Embryonic facial prominence (tissue), 1 donor: ENCODE data around the gene KCNQ4.

ENCODE experiments used
- DNase-seq: peaks from one replicate; pipeline ENCODE4 v3.0.0-alpha.2; 2016; ENCODE audit errors: extremely low spot score

KCNQ4 gene

DNA sequence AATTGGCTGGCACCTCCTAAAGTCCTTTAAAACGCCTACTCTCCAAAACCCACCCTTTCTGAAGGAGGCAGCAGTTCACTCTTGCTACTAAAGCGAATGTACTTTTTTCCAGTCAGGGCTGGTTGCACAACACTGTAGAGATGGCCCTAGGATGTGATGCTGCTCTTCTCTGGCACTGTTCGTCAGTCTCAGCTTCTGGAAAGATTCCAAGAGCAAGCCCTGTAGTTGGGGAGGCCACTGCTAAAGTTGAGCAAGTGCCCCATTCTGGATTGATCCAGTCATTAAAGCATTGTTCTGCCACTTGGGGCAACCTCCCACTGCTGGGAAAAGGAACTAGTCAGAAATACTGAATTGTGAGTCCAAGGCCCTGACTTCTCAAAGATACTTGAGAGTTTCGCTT lies 28.5 kb upstream of the KCNQ4 start:
- DNase-seq, result no peak

DNA sequence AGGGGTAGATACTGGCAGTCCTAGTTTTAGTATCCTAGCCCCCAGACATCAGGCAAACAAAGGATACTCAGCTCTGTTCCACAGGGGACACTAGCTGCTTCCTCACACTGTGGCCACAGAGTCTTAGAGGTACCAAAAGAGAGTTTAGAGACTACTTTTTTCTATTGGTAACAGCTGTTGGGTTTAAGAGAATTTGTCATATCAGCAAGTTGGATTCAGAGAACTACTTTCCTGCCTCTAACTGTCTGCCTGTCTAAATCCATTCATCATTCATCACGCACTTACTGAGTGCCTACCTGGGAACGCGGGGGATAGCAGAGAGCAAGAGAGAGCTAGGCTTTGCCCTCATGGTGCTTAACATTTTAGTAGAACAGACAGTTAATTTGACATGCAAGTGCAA lies 27.1 kb upstream of the KCNQ4 start:
- no peak for DNase-seq

DNA sequence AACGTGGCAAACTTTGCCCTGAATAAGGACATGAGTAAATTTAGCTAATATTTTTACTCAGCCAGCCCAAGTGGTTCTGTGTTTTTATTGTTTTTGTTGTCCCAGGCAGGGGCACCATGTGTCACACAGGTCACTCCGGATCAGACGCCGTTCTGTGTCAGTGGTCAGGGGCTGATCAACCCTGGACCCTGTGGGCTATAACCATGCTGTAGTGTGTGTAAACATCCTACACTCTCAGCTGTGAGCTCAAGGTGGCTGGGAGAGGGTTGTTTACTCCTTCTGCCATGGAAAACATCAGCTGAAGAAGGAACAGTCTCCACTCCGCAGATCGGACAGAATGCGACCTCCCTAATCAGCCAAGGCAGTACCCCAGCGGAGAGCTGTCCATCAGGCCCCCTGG lies 26.5 kb upstream of the KCNQ4 start:
- DNase-seq, result no peak

DNA sequence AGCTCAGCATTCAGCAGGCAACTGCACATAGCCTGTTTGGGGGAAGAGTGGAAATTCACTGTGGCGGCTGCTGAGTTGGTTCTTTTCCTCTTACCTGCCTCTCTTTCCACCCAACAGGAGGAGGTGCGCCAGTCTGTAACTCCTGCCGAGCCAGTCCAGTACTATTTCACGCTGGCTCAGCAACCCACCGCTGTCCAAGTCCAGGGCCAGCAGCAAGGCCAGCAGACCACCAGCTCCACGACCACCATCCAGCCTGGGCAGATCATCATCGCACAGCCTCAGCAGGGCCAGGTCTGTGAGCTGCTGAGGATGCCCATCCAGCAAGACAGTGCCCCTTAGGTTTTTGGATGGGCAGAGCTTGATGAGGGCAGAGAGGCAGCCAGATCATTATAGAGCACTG lies 25.6 kb upstream of the KCNQ4 start:
- no peak for DNase-seq

DNA sequence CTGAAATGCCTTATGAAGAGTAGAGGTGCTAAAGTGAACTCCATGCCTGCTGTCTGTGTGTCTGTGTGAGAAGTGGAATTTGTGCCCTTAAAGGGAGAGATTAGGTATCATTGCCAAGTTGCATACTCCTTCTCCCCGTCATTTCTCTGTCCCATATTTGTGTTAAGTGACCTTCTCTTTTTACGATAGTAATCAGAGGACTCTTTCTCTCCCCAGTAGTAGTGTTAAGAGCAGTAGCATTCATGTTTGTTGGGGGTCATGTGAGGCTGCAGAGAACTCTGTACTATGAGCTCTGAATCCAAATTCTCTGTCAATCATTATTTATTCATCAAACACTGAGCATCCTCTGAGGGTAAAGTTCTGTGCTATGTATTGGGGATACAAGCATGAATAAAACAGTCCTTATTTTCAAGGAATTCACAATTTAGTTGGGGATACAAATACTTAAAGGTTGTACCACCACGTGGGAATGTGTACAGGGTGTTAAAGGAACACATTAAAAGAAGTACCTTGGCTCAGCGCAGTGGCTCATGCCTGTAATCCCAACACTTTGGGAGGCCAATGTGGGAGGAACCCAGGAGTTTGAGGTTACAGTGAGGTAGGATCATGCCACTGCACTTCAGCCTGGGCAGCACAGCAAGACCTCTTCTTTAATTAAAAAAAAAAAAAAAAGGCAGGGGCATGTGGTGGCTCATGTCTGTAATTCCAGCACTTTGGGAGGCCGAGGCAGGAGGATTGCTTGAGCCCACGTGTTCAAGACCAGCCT lies 24.8 kb upstream of the KCNQ4 start:
- DNase-seq, result no peak

DNA sequence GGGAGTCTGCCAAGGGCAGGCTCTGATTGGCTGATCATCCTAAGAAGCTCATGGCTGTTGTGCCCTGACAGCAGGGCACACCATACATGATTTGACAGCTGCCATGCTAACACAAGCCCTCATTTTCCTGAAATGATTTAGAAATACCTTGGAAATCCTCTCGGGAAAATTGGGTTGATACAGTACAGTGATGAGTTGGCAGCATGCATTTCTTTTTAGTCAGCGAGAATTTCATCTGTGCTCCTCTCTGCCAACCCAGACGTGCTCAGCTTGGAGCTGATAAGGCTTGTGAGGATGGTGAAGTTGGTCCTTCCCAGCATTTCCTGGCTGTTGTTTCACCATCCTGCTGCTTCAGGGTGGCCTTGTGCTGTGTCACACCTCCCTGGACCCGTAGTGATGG lies 22.6 kb upstream of the KCNQ4 start:
- DNase-seq, result no peak

DNA sequence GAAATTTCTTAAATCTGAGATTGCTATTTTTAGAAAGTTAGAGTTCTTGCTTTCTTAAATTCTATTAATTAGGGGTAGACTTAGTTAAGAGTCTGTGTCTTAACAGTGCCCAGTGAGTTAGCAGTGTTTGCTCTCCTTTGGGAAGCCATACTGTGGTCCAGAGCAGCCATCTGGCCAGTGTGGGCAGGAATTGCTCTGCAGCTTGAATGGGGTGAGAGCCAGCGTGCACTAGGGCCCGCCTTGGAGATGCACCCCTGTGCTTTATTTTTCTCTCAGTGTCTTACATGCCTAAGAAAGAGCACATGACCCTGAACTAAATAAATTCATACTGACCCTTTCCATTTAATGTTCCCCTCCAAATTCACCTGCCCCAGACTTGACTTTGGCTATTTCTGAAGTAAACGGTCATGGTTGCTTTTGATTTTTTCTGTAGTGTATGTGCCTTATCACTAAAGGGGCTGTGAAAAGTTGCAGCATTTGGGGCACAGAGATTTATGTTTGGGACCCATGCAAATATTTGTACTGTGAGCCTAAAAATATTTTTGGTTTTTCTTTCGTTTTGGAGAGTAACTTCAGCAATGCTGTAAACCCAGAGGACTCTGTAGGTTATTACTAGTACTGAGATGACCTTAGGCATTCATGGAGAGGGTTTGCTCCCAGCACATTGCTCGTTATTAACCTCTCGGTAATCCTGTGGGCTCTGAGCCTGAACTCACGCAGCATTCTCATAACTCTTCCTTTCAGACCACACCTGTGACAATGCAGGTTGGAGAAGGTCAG lies 21.3 kb upstream of the KCNQ4 start:
- no peak for DNase-seq

DNA sequence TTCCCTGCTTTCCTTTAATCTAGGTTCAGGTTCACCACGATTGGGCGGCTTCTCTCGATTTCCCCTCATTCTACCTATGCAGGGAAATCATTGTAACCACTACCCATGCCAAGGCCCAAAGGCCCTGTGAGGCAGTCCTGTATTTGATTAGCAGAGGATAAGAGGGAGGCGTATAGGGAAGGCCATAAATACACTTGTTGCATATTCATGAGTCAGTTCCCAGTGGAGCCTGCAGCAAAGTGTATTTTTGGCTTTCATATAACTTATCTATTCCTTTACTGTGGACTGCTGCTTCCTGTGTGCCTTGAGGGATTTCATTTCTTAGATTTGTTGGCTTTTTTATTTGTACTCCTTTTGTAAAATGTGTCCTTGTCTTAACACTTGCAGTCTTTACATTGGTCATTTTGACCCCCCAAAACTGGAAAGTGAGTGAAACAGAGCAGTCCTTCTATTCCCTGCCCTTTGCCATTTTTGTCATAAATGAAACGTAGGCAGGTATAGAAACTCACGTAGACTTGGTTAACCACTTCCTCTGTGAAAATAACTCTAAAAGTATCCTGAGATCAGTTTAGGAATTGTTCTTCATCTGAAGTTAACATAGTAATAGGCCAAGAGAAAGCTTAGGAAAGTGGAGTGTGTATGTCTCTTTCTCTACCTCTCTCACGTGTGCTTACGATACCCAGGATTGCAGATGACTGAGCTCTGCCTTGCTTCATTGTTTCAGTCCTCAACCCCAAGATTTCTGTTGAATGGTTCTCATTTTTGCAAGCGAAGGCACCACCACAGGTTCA lies 19.6 kb upstream of the KCNQ4 start:
- DNase-seq, result no peak

DNA sequence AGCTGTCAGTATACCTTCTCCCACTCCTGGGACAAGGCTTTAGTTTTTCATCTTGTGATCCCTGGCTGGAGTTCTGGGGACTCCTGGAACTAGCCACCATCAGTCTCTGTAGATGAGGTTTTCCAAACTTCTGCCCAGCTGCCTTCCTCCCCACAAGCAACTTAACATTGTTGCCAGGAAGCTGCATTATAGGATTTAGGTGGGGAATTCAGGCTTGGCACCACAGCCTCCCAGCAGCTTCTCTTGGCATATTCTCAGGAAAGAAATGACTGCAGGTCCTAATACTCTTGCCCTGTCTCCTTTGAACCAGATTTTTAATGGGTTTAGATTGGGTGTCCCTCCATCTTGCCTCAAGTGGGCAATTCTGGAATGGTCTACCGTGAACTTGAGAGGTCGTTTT lies 18.6 kb upstream of the KCNQ4 start:
- no peak for DNase-seq

DNA sequence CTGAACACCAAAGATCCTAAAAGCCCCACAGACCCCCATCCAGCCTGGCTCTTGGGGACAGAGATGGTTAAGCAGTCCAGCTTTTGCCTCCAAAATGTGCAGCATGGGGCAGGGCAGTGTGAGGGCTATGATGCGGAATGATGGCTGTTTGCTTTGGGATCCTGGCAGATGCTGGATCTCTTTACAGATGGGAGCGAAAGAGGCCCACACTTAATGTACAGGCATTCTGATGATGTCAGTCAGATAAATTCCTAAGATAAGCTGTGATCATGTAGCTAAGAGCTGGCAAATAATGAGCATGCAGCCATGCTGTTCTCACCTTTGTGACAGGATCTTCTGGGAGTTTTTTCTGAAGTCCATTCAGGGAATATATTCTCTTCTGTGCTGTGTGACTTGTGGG lies 17.6 kb upstream of the KCNQ4 start:
- DNase-seq, result no peak

DNA sequence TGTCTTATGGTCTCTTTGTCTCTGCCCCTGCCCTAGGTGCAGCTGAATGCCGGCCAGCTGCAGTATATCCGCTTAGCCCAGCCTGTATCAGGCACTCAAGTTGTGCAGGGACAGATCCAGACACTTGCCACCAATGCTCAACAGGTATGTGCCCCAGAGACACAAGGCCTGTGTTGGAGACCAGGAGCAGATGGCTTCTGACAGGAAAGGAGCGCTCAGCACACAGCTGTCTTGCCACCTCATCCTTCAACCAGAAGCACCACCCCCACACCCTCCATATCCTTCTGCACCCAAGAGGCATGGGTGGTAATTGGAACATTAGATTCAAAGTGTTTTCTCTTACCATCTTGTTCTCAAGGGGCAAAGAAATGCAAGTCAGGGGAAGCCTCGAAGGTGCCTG lies 17.0 kb upstream of the KCNQ4 start:
- DNase-seq, result no peak

DNA sequence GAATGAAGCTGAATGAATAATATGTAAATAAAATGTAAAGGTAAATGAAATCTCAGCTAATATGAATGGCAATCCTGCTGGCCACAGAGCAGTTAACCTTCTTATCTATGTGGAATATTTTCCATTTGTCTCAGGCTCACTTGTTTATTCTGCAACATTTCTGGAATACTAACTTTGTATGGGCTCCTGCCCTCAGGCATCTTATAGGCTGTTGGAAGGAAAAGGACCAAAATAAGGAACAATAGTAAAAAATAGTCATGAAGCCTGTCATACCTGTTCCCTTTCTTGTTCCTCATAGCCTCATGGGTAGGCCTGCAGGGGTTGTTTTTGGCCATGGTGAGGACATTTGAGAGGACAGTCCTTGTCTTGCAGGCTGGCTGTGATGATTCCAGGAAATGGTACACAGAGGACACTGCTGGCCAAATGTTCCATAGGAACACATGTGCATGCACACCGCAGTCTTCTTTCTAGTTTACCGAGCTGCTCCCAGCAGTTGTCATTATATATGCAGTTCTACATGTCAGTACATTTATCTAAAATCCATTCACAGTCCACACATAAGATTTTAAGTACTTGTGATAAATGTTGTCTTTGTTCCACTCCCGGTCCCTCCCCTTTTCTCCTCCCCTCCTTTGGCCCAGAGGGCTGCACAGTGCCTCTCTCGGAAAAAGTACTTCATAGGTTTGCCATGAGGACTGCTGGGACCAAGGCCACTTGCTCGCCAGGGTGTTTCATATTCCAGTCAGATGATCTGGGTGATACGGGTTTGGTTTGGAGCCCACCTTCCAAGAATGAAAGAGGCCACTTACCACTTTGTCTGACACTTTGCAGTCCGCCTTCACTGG lies 15.2 kb upstream of the KCNQ4 start:
- no peak for DNase-seq

DNA sequence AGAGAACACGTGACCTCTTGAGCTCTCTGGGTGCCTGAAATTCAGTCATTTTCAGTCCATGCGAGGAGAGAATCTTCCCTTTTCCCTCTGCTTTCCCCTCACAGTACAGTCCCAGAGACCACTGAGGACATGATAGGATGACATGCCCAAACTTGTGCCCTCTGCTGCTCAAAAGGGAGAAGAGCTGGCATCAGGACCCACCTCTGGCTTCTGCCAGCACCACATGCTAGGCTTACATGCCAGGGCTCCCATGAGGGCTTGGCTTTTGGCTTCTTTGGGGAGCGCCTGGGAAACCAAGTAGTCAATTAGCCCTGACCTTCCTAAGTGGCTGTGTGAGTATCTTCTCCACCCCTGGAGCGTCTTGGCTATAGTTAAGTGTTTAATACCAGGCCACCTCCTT lies 13.8 kb upstream of the KCNQ4 start:
- no peak for DNase-seq

DNA sequence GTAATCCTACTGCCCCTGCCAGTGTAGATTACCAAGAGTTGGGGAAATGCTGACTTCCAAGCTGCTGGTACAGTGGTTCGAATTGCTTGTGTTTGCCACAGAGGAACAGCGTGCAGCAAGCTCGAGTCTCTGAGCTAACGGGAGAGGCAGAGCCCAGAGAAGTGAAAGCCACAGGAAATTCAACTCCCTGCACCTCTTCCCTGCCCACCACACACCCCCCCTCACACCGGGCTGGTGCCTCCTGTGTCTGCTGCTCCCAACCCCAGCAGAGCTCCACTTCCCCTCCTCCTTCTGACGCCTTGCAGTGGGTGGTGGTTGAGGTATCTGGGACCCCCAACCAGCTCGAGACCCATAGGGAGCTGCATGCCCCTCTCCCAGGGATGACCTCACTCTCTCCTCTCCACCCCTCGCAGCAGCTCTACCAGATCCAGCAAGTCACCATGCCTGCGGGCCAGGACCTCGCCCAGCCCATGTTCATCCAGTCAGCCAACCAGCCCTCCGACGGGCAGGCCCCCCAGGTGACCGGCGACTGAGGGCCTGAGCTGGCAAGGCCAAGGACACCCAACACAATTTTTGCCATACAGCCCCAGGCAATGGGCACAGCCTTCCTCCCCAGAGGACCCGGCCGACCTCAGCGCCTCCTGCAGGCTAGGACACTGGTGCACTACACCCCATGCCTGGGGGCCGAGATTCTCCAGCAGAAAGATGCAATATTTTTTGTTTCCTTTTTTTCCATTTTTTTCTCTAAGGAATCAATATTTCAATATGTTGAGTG lies 13.1 kb upstream of the KCNQ4 start:
- DNase-seq, result no peak

DNA sequence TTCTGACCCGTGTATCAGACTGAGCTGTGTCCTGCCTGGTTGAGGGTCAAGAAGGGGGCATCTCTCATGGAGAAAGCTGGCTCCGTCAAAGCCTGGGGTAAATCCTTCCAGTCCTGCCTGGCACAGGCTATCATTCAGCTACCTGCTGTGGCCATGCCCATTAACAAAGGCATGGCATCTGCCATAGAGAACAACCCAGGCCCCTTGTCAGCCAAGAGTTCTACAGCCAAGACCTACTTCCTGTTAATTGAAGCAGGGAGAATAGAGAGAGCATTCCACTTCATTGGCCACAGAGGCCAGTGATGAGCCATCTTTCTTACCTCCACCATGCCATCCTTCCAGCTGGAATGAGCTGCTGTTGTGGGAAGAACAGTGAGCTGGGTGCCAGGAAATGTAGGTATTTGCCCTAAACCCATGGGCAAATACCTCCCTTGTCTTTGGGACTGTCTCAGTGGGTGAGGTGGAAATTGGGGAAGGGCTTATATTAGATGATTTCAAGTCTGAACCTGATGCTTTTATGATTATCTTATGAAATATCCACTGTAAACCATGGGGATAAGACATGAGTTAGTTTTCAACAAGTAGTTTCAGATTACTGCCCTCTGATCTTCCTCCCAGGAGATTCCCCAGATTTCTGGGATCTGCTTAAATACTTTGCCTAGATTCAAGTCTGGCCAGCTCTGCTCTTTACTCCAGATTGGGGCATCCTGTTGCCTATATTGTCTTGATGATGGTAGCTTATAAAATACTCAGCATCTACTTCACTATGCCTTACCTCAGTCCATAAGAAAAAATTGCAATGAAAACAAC lies 11.2 kb upstream of the KCNQ4 start:
- no peak for DNase-seq

DNA sequence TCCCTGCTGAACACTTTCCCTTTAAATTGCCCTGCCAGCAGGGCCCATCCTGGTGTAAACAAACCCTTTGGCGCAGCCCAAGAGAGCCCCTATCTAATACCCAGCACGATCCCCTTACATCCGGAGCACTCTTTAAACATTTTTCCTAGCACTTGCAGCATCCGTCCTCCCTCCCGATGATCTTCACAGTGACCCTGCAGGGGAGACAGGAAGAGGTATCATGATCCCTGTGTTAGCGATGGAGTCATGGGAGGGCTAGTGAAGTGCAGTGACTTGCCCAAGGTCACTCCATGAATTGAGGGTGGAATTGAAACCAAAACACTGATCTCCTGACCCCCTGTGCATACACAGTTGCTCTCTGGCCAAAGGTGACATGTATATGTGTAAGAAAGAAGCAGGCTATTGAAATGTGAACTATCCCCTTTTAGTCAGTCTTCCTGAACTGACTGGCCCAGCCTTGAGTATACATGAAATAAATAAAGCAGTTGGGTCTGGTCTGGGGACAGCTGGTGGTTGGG lies 9.8 kb upstream of the KCNQ4 start:
- no peak for DNase-seq

DNA sequence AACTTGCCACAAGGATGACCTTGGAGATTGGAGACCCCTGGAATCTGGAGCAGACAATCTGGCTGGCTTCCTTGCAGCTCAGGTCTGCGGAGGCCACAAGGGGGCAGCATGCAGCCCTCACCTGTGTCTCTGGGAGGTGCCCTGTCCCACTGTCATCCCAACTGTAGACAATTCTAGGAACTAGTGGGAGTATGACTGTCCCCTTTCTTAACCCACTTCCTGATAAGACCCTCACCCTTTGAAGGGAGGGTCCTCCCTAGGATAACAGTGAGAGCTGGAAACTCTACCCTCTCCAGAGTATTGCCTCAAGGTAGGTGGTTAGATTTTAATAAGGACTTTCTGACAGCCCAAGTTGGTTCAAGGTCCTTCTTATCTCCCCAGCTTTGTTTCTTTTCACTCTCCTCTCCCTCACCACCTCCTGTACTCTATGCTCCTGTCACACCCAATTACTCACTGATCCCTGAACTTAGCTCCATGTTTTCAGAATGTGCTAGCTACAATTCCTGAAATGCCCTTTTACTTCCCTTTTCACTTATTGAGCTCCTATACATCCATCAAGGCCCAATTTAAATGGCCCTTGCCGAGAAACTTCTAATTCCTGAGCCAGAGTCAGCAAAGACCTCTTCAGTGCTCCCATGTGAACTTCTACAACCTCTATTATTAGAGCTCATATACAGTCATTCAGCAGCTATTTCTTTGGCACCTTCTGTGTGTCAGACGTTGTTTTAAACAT lies 9.2 kb upstream of the KCNQ4 start:
- DNase-seq, result no peak

DNA sequence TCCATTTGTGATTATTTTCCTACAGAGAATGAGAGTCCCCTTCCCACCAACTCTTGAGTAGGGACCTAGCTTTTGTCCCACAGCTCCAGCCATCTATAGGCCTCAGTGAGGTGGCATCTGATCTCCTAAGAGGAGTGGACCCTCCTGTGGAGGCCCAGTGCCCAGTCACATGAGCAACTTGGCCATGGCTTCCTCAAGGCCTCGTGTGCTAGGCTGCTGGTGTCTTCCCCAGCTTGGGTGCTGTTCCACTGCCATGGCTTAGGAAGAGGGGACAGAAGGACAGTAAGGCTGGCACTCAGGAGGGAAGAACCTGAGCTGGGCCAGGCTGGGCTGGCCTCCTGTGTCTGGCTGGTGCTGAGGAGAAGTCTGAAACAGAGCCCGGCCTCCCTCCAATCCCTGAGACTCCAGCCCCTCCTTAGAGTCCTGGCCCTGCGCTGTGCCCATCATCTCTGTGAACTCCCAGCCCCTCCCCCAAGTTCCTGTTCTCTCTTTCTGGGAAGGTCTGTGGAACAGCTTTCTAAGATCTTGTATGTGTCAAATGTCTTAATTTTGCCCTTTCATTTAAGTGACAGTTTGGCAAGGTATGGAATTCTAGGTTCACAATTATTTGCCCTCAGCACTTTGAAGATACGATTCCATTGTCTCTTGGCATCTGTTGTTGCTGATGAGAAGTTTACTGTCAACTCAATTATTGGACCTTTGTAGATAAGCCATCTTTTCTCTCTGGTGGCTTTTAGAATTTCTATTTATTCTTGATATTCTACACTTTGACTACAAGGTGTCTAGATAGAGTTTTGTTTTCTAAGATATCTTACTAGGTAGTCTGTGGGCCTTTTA lies 7.1 kb upstream of the KCNQ4 start:
- DNase-seq, result no peak
